SK-N-SH treated with all-trans-retinoic acid at 6 μM for 48 hours (cell line): ENCODE results near the gene RNF133.

Experiments used
- ATAC-seq: fragments of 200-7000 bp; cut with Tn5 transposase; 3 replicates; pipeline ENCODE4 v1.9.1; 2020; ENCODE audit warnings: mild to moderate bottlenecking, moderate library complexity
- ARNTL ChIP-seq: fragments of 450-650 bp; formaldehyde crosslinking; IDR thresholded peaks from 2 replicates; pipeline ENCODE4 v1.5.0; 2020; ENCODE audit warnings: low read depth, mild to moderate bottlenecking, moderate library complexity, borderline replicate concordance
- BACH2 ChIP-seq: fragments of 250-450 bp; sonication (Bioruptor Pico); IDR thresholded peaks from 2 replicates; pipeline ENCODE4 v1.9.0; 2021; ENCODE audit warnings: mild to moderate bottlenecking, borderline replicate concordance
- CSDC2 ChIP-seq: fragments of 250-450 bp; sonication (Bioruptor Pico); IDR thresholded peaks from 2 replicates; pipeline ENCODE4 v1.5.0; 2020; ENCODE audit warnings: mild to moderate bottlenecking, moderate library complexity
- GLIS3 ChIP-seq: fragments of 250-450 bp; sonication (Bioruptor Pico); IDR thresholded peaks from 2 replicates; pipeline ENCODE4 v1.5.0; 2020; ENCODE audit warnings: mild to moderate bottlenecking, moderate library complexity
- ISL1 ChIP-seq: fragments of 250-450 bp; sonication (Bioruptor Pico); IDR thresholded peaks from 2 replicates; pipeline ENCODE4 v2.1.2; 2022; ENCODE audit warnings: mild to moderate bottlenecking, moderate library complexity
- OSR1 ChIP-seq: fragments of 250-450 bp; sonication (Bioruptor Pico); IDR thresholded peaks from 2 replicates; pipeline ENCODE4 v1.8.0; 2022; ENCODE audit warnings: moderate library complexity, mild to moderate bottlenecking, inconsistent platforms
- PPARA ChIP-seq: fragments of 250-450 bp; sonication (Bioruptor Pico); IDR thresholded peaks from 2 replicates; pipeline ENCODE4 v1.5.0; 2020; ENCODE audit warnings: mild to moderate bottlenecking, borderline replicate concordance
- SNAI2 ChIP-seq: fragments of 250-450 bp; sonication (Bioruptor Pico); IDR thresholded peaks from 2 replicates; pipeline ENCODE4 v1.5.0; 2020; ENCODE audit warnings: mild to moderate bottlenecking, moderate library complexity
- TCF4 ChIP-seq: fragments of 250-450 bp; sonication (Bioruptor Pico); IDR thresholded peaks from 2 replicates; pipeline ENCODE4 v1.8.0; 2021; ENCODE audit warnings: mild to moderate bottlenecking, moderate library complexity, borderline replicate concordance
- TOX ChIP-seq: fragments of 250-450 bp; sonication (Bioruptor Pico); IDR thresholded peaks from 2 replicates; pipeline ENCODE4 v1.8.0; 2021; ENCODE audit warnings: mild to moderate bottlenecking, moderate library complexity, borderline replicate concordance
- ZC3H10 ChIP-seq: fragments of 250-450 bp; sonication (Bioruptor Pico); IDR thresholded peaks from 2 replicates; pipeline ENCODE4 v1.5.1; 2021; ENCODE audit warnings: mild to moderate bottlenecking, moderate library complexity
- ZFP30 ChIP-seq: fragments of 450-650 bp; formaldehyde crosslinking; IDR thresholded peaks from 2 replicates; pipeline ENCODE4 v1.5.0; 2022; ENCODE audit warnings: mild to moderate bottlenecking, moderate library complexity
- ZNF70 ChIP-seq: fragments of 450-650 bp; formaldehyde crosslinking; IDR thresholded peaks from 2 replicates; pipeline ENCODE4 v1.5.0; 2020; ENCODE audit warnings: mild to moderate bottlenecking, moderate library complexity
- ZNF8 ChIP-seq: fragments of 450-650 bp; formaldehyde crosslinking; IDR thresholded peaks from 2 replicates; pipeline ENCODE4 v1.5.0; 2020; ENCODE audit warnings: mild to moderate bottlenecking, moderate library complexity
- TF ChIP-seq, protein P1 (sequence below): fragments of 250-450 bp; sonication (Bioruptor Pico); IDR thresholded peaks from 2 replicates; pipeline ENCODE4 v1.5.1; 2020; ENCODE audit warnings: low read depth, mild to moderate bottlenecking, moderate library complexity
- TF ChIP-seq, protein P2 (sequence below): fragments of 250-450 bp; sonication (Bioruptor Pico); IDR thresholded peaks from 2 replicates; pipeline ENCODE4 v1.5.0; 2020; ENCODE audit warnings: mild to moderate bottlenecking, moderate library complexity
- TF ChIP-seq, protein P3 (sequence below): fragments of 250-450 bp; sonication (Bioruptor Pico); IDR thresholded peaks from 2 replicates; pipeline ENCODE4 v1.5.1; 2021; ENCODE audit warnings: mild to moderate bottlenecking, moderate library complexity
- TF ChIP-seq, protein P4 (sequence below): fragments of 250-450 bp; sonication (Bioruptor Pico); IDR thresholded peaks from 2 replicates; pipeline ENCODE4 v1.8.0; 2020; ENCODE audit warnings: mild to moderate bottlenecking, moderate library complexity, borderline replicate concordance

Gene RNF133

DNA sequence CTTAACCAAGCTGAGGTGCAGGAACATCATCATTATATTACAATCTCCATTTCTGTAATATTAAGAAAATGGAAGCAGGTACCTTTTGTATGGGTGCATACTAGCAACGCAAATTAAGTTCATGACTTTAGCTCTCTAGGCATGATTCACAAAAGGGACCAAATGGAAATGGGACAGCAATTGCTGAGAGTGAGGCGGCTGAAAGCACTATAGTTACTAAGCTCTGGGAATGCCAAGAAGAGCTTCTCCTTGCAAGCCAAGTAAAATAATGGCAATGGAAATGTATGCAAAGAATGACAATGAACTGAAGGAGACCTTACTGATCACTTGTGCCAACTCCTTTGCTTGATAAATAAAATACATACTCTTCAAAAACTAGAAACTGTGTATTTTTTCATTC lies 40.0 kb upstream of the RNF133 start:
- TF ChIP-seq PPARA (CRISPR knock-in tag), result no peak
- TF ChIP-seq, protein P1, sequence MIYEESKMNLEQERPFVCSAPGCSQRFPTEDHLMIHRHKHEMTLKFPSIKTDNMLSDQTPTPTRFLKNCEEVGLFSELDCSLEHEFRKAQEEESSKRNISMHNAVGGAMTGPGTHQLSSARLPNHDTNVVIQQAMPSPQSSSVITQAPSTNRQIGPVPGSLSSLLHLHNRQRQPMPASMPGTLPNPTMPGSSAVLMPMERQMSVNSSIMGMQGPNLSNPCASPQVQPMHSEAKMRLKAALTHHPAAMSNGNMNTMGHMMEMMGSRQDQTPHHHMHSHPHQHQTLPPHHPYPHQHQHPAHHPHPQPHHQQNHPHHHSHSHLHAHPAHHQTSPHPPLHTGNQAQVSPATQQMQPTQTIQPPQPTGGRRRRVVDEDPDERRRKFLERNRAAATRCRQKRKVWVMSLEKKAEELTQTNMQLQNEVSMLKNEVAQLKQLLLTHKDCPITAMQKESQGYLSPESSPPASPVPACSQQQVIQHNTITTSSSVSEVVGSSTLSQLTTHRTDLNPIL (CRISPR knock-in tag), result no peak
- ATAC-seq, result no peak

DNA sequence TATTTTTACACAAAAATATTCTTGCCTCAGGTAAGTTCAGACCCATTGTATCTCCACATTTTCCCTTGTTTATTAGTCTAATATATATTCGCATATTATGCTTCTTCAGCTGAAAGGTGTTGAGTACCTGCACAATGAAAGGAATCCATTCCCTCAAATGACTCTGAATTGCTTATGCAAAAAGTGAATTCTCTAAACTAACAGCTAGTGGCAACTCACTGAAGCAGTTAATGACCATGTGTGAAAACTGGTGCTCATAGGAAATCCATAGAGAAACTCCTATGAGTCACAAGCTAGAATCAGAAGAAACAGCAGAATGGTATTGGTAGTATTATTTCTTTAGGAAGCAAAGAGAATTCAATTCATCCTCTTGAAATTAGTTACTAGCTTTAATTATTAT lies 37.3 kb upstream of the RNF133 start:
- no peak for ATAC-seq
- TF ChIP-seq PPARA (CRISPR knock-in tag) (no peak), ZFP30 (CRISPR knock-in tag) (no peak), SNAI2 (CRISPR knock-in tag) (no peak), ISL1 (CRISPR knock-in tag) (no peak), TCF4 (no peak), ZNF8 (CRISPR knock-in tag) (no peak)
- TF ChIP-seq, protein P2, sequence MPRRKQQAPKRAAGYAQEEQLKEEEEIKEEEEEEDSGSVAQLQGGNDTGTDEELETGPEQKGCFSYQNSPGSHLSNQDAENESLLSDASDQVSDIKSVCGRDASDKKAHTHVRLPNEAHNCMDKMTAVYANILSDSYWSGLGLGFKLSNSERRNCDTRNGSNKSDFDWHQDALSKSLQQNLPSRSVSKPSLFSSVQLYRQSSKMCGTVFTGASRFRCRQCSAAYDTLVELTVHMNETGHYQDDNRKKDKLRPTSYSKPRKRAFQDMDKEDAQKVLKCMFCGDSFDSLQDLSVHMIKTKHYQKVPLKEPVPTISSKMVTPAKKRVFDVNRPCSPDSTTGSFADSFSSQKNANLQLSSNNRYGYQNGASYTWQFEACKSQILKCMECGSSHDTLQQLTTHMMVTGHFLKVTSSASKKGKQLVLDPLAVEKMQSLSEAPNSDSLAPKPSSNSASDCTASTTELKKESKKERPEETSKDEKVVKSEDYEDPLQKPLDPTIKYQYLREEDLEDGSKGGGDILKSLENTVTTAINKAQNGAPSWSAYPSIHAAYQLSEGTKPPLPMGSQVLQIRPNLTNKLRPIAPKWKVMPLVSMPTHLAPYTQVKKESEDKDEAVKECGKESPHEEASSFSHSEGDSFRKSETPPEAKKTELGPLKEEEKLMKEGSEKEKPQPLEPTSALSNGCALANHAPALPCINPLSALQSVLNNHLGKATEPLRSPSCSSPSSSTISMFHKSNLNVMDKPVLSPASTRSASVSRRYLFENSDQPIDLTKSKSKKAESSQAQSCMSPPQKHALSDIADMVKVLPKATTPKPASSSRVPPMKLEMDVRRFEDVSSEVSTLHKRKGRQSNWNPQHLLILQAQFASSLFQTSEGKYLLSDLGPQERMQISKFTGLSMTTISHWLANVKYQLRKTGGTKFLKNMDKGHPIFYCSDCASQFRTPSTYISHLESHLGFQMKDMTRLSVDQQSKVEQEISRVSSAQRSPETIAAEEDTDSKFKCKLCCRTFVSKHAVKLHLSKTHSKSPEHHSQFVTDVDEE, result no peak
- TF ChIP-seq, all 23 proteins: peak for 0

DNA sequence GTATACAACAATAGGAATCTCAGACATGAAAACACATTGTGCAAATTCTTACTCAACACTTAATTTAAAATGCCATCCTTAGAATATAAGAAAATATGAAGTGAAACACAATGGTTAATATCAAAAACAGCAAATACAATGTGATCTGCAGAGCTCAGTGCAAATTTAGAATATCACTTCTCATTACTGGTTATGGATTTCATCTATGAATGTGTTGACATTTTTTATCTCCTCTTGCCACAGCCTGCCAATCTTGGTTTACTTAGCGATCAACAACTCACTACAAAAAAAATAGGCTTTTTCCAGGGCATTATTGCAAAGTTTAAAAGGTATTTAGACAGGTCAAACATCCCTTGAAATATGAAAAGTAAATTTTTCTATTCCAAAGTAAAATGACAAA lies 28.8 kb upstream of the RNF133 start:
- no peak for ATAC-seq
- TF ChIP-seq, protein P3, sequence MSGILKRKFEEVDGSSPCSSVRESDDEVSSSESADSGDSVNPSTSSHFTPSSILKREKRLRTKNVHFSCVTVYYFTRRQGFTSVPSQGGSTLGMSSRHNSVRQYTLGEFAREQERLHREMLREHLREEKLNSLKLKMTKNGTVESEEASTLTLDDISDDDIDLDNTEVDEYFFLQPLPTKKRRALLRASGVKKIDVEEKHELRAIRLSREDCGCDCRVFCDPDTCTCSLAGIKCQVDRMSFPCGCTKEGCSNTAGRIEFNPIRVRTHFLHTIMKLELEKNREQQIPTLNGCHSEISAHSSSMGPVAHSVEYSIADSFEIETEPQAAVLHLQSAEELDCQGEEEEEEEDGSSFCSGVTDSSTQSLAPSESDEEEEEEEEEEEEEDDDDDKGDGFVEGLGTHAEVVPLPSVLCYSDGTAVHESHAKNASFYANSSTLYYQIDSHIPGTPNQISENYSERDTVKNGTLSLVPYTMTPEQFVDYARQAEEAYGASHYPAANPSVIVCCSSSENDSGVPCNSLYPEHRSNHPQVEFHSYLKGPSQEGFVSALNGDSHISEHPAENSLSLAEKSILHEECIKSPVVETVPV, result no peak
- TF ChIP-seq TOX (CRISPR knock-in tag) (no peak), BACH2 (CRISPR knock-in tag) (no peak), ARNTL (CRISPR knock-in tag) (no peak), ZC3H10 (CRISPR knock-in tag) (no peak), CSDC2 (CRISPR knock-in tag) (no peak), OSR1 (CRISPR knock-in tag) (no peak), SNAI2 (CRISPR knock-in tag) (no peak), ZNF70 (no peak), GLIS3 (CRISPR knock-in tag) (no peak)
- TF ChIP-seq, protein P1 (CRISPR knock-in tag), result no peak
- TF ChIP-seq, protein P2, result no peak
- TF ChIP-seq, protein P4, sequence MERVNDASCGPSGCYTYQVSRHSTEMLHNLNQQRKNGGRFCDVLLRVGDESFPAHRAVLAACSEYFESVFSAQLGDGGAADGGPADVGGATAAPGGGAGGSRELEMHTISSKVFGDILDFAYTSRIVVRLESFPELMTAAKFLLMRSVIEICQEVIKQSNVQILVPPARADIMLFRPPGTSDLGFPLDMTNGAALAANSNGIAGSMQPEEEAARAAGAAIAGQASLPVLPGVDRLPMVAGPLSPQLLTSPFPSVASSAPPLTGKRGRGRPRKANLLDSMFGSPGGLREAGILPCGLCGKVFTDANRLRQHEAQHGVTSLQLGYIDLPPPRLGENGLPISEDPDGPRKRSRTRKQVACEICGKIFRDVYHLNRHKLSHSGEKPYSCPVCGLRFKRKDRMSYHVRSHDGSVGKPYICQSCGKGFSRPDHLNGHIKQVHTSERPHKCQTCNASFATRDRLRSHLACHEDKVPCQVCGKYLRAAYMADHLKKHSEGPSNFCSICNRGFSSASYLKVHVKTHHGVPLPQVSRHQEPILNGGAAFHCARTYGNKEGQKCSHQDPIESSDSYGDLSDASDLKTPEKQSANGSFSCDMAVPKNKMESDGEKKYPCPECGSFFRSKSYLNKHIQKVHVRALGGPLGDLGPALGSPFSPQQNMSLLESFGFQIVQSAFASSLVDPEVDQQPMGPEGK (CRISPR knock-in tag), result no peak
- TF ChIP-seq, all 23 proteins: peak for 0
